ENCODE measurements around the gene ATP8A2. TPM values are rescaled to one million over a fixed set of nuclear protein-coding genes. Genes with fewer than 3 reads are reported as not detected.
"Not testable (repeated sequence)": the region's sequence is repeated elsewhere in the genome, so short reads cannot be mapped to it uniquely, and the experiment has no call there.

Gene ATP8A2
- total and polyA plus RNA-seq, 3 donors from 2014 or later, result 14.2 to 38.3 (median 16.5) TPM

DNA sequence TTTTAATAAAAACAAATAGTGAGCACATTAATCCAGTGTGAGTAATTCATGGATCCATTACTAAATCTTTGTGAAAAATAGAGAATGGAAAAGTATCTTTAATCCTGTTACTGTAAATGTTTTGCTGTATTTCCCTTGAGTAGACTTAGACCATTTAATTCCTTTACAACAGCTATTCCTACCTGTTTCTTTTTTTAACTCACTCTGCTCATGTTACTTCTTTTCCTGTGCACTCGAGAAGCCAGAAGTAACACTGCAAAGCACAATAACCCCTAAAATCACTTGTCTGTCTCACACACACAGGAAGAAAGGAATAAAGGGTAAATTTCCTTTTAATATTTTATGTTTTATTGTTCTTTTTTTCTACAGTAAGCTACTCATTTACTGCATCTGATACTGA is 435.8 kb downstream of the ATP8A2 start:
- Histone ChIP-seq H3K36me3 (ENCODE audit: low read depth, missing control alignments) (no peaks in the 10 kb centered on the region), H3K27me3 (no peaks in the 10 kb centered on the region), H3K4me1 (no peaks in the 10 kb centered on the region), H3K4me3 (no peak overlapping the region), H3K27ac (no peak overlapping the region), H3K9me3 (no peaks in the 10 kb centered on the region)
- intact Hi-C loops (cut with DNase I; ENCODE audit: low total_unique reads), result no loop called here
- WGBS, 2 donors, result 73 to 86% methylated on average over 1 of the region's 1 CpG
- TF ChIP-seq, protein P1, sequence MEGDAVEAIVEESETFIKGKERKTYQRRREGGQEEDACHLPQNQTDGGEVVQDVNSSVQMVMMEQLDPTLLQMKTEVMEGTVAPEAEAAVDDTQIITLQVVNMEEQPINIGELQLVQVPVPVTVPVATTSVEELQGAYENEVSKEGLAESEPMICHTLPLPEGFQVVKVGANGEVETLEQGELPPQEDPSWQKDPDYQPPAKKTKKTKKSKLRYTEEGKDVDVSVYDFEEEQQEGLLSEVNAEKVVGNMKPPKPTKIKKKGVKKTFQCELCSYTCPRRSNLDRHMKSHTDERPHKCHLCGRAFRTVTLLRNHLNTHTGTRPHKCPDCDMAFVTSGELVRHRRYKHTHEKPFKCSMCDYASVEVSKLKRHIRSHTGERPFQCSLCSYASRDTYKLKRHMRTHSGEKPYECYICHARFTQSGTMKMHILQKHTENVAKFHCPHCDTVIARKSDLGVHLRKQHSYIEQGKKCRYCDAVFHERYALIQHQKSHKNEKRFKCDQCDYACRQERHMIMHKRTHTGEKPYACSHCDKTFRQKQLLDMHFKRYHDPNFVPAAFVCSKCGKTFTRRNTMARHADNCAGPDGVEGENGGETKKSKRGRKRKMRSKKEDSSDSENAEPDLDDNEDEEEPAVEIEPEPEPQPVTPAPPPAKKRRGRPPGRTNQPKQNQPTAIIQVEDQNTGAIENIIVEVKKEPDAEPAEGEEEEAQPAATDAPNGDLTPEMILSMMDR (IDR thresholded peaks at IDR 0.05), result no peak
- TF ChIP-seq POLR2A (IDR thresholded peaks at IDR 0.05), result no peak
- DNase-seq, result no peak

DNA sequence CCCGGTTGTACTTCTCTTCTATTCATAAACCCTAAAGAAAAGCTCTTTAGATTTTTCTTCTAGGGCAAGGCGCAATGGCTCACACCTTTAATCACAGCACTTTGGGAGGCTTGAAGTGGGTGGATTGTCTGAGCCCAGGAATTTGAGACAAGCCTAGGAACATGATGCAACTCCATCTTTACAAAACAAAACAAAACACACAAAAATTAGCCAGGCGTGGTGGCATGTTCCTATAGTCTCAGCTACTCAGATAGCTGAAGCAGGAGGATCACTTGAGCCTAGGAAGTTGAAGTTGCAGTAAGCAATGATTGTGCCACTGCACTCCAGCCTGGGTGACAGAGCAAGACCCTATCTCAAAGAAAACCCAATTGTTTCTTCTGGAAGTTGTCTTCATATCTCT is 439.7 kb downstream of the ATP8A2 start:
- Histone ChIP-seq H3K36me3 (ENCODE audit: low read depth, missing control alignments) (no peaks in the 10 kb centered on the region), H3K27me3 (no peaks in the 10 kb centered on the region), H3K9me3 (no peaks in the 10 kb centered on the region), H3K4me3 (no peak overlapping the region), H3K4me1 (no peaks in the 10 kb centered on the region), H3K27ac (no peak overlapping the region)
- no peak for DNase-seq
- TF ChIP-seq POLR2A (IDR thresholded peaks at IDR 0.05), result no peak
- TF ChIP-seq, protein P1 (IDR thresholded peaks at IDR 0.05), result no peak
- intact Hi-C loops (cut with DNase I; ENCODE audit: low total_unique reads), result no loop called here
- 96 to 98% methylated on average over 3 of the region's 3 CpGs for WGBS, 2 donors

DNA sequence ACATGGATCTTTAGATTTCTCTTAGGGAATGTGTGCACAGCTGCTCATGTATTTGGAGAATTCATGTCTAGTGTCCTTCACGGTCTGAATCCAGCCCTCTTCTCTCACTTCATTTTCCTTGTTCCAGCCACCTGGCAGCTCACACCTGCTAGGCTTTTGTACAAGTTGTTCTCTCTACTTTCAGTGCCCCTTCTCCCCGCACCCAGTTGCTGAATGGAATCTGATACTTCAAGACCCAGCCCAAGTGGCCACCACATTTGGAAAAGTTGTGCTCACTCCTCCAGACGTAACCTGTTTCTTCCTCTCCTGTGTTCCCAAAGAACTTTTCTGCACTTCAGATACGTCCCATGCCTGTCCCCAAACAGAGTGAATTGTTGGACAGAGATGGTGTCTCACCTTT is 444.5 kb downstream of the ATP8A2 start:
- no peak overlapping the region for H3K4me3 ChIP-seq
- intact Hi-C loops (cut with DNase I; ENCODE audit: low total_unique reads), result no loop called here
- DNase-seq, result no peak

DNA sequence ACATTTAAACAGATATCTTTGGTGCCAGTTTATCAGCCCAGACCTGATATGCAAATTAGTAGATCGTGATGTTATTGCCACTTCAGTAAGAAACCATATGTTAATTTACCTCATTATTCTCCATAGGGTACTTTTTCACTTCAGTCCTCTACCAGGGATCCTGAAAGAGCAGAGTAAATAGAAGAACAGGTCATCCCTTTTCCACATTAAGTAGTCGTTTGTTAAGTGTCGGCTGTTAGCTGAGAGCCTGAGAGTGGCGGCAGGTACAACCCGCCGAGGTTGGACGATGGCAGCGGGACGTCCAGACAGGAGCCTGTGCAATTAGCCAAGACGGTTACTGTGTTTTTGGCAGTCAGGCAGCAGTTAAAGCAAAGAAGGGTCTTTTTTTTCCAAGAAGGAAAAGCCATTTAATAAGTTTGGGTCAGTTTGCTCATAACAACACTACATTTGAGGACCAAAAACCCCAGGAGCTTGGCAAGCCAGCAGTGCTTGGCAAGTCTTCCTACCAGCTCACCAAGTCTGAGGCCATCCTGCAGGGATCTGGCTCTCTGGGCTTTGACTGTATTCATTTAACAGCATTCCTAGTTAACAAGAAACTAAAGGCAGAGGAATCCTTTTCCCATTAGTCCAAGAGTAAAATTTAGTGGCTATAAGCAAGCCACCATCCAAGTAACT is 448.2 kb downstream of the ATP8A2 start:
- no peaks in the 10 kb centered on the region for H3K27me3 ChIP-seq
- H3K9me3 ChIP-seq, result no peaks in the 10 kb centered on the region
- no peak overlapping the region for H3K4me3 ChIP-seq
- 72 to 78% methylated on average over 10 of the region's 10 CpGs for WGBS, 2 donors
- H3K4me1 ChIP-seq, result no peaks in the 10 kb centered on the region
- TF ChIP-seq, protein P1 (IDR thresholded peaks at IDR 0.05), result no peak
- no peak for TF ChIP-seq POLR2A (IDR thresholded peaks at IDR 0.05)
- no peak overlapping the region for H3K27ac ChIP-seq
- no peaks in the 10 kb centered on the region for H3K36me3 ChIP-seq (ENCODE audit: low read depth, missing control alignments)
- intact Hi-C loops (cut with DNase I; ENCODE audit: low total_unique reads), result no loop called here
- DNase-seq, result no peak

More for the DNA sequence above, 444.5 kb downstream of the ATP8A2 start:
- Histone ChIP-seq H3K36me3 (ENCODE audit: low read depth, missing control alignments) (no peaks in the 10 kb centered on the region), H3K27me3 (no peaks in the 10 kb centered on the region), H3K27ac (no peak overlapping the region), H3K9me3 (no peaks in the 10 kb centered on the region), H3K4me1 (no peaks in the 10 kb centered on the region)
- WGBS, 2 donors, result 89 to 91% methylated on average over 4 of the region's 4 CpGs
- TF ChIP-seq, protein P1 (IDR thresholded peaks at IDR 0.05), result no peak
- TF ChIP-seq POLR2A (IDR thresholded peaks at IDR 0.05), result no peak

DNA sequence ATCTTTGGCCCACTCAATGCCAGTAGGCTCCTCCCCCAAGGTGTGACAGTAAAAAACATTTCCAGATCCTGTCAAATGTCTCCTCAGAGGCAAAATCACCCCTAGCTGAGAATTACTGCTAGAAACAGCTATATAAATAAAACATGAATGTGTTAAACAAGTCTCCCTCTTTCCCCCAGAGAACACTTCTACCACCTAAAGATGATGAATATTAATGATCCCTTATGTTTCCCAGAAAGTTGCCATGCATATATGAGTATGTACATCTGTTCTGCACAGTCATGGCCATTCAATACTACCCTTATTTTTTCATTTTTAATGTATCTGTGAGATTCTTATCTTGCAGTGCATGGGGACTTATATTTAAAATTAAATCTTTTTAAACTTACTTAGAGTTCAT is 450.0 kb downstream of the ATP8A2 start:
- DNase-seq, result no peak
- no peaks in the 10 kb centered on the region for H3K9me3 ChIP-seq
- no peak overlapping the region for H3K27ac ChIP-seq
- TF ChIP-seq POLR2A (IDR thresholded peaks at IDR 0.05), result no peak
- TF ChIP-seq, protein P1 (IDR thresholded peaks at IDR 0.05), result no peak
- intact Hi-C loops (cut with DNase I; ENCODE audit: low total_unique reads), result no loop called here
- no peak overlapping the region for H3K4me3 ChIP-seq
- no peaks in the 10 kb centered on the region for H3K27me3 ChIP-seq
- H3K4me1 ChIP-seq, result no peaks in the 10 kb centered on the region
- H3K36me3 ChIP-seq (ENCODE audit: low read depth, missing control alignments), result no peaks in the 10 kb centered on the region

DNA sequence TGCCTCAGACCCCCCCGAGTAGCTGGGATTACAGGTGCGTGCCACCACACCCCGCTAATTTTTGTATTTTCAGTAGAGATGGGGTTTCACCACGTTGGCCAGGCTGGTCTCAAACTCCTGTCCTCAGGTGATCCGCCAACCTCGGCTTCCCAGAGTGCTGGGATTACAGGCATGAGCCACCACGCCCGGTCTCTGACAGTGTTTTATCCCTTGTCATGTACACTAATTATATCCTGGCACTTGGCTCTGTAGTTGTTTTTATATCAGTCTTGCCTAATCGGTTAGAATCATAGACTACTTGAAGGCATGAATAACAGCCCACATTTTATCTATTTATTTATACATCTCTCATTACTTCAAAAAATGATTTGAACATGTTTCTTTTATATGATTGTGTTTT is 455.4 kb downstream of the ATP8A2 start:
- H3K9me3 ChIP-seq; intact Hi-C loops (cut with DNase I; ENCODE audit: low total_unique reads); H3K27me3 ChIP-seq; DNase-seq; H3K4me3 ChIP-seq; H3K36me3 ChIP-seq (ENCODE audit: low read depth, missing control alignments); H3K27ac ChIP-seq; H3K4me1 ChIP-seq: not testable (repeated sequence)
- WGBS, 2 donors, result 85 to 90% methylated on average over 9 of the region's 9 CpGs

All from testis (tissue), 3 donors.